ENCODE data around the gene TOB2.
"Not testable (repeated sequence)": the region's sequence is repeated elsewhere in the genome, so short reads cannot be mapped to it uniquely, and the experiment has no call there.

DNA sequence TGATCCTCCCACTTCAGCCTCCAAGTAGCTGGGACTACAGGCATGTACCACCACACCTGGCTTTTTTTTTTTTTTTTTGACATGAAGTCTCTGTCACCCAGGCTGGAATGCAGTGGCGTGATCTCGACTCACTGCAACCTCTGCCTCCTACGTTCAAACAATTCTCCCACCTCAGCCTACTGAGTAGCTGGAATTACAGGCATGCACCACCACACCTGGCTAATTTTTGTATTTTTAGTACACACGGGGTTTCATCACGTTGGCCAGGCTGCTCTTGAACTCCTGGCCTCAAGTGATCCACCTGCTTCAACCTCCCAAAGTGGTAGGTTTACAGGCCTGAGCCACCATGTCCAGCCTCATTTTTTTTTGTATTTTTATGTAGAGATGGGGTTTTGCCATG lies 6.1 kb downstream of the TOB2 start:
- TF ChIP-seq, protein P1, sequence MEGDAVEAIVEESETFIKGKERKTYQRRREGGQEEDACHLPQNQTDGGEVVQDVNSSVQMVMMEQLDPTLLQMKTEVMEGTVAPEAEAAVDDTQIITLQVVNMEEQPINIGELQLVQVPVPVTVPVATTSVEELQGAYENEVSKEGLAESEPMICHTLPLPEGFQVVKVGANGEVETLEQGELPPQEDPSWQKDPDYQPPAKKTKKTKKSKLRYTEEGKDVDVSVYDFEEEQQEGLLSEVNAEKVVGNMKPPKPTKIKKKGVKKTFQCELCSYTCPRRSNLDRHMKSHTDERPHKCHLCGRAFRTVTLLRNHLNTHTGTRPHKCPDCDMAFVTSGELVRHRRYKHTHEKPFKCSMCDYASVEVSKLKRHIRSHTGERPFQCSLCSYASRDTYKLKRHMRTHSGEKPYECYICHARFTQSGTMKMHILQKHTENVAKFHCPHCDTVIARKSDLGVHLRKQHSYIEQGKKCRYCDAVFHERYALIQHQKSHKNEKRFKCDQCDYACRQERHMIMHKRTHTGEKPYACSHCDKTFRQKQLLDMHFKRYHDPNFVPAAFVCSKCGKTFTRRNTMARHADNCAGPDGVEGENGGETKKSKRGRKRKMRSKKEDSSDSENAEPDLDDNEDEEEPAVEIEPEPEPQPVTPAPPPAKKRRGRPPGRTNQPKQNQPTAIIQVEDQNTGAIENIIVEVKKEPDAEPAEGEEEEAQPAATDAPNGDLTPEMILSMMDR (IDR thresholded peaks at IDR 0.05), result not testable (repeated sequence)
- not testable (repeated sequence) for TF ChIP-seq EP300 (IDR thresholded peaks at IDR 0.05)

Data from tibial nerve (tissue), 4 donors.